Neural crest cell (in vitro differentiated cells): Measurements from ENCODE around the gene HAUS2. TPM values are rescaled to one million over a fixed set of nuclear protein-coding genes. Genes with fewer than 3 reads are reported as not detected.

ENCODE experiments used
- DNase-seq: peaks from one replicate; pipeline ENCODE4 v3.0.0; 2021; ENCODE audit warnings: low read depth, mixed read lengths, low spot score
- H3K27ac Mint-ChIP-seq: one replicate; pipeline ENCODE4 v1.8.0; 2021; ENCODE audit warnings: mild to moderate bottlenecking, mixed read lengths; ENCODE audit not compliant: unreplicated experiment
- H3K27me3 Mint-ChIP-seq: 2 replicates; pipeline ENCODE4 v1.8.0; 2021; ENCODE audit warnings: low read depth, mild to moderate bottlenecking, mixed read lengths
- H3K36me3 Mint-ChIP-seq: 2 replicates; pipeline ENCODE4 v1.8.0; 2021; ENCODE audit warnings: low read depth, mild to moderate bottlenecking, mixed read lengths
- H3K4me1 Mint-ChIP-seq: 2 replicates; pipeline ENCODE4 v1.8.0; 2021; ENCODE audit warnings: mixed read lengths
- H3K4me3 Mint-ChIP-seq: one replicate; pipeline ENCODE4 v1.8.0; 2021; ENCODE audit warnings: mild to moderate bottlenecking, mixed read lengths
- H3K9me3 Mint-ChIP-seq: 2 replicates; pipeline ENCODE4 v1.8.0; 2021; ENCODE audit warnings: mixed read lengths
- CTCF ChIP-seq: fragments of 200-600 bp; sonication (generic); conservative IDR thresholded peaks from 2 replicates; pipeline ENCODE4 v1.5.0; 2021; ENCODE audit warnings: antibody characterized with exemption, mild to moderate bottlenecking
- long read RNA-seq: library from polyadenylated mRNA; unstranded; transcript quantifications from one replicate; pipeline ENCODE4 v2.0.0, GENCODE V29; 2020
- total RNA-seq: library from RNA; stranded (reverse); gene quantifications from 2 replicates; pipeline ENCODE4 v1.2.1, GENCODE V29; 2021

HAUS2 gene
- total RNA-seq, result 34.7 and 36.5 TPM in 2 replicates
- long read RNA-seq, transcript HAUS2-201 (6 exons, 3,949 nt), result major isoform, 11 of 18 reads
- long read RNA-seq, partial matches to known transcripts, result 0 of 18 reads
- long read RNA-seq, other reads (novel, unspliced or antisense), result 4 of 18 reads

- H3K4me1 Mint-ChIP-seq, result peaks cover 28% of the 10 kb centered on the region
- peak; percentile 85 for DNase-seq
- H3K27me3 Mint-ChIP-seq, result no peaks in the 10 kb centered on the region
- no peaks in the 10 kb centered on the region for H3K9me3 Mint-ChIP-seq
- H3K4me3 Mint-ChIP-seq, result peak within 1 kb of the TSS; percentile 96
- TF ChIP-seq CTCF, result no peak
- H3K27ac Mint-ChIP-seq, result peak within 1 kb of the TSS; percentile 94
- H3K36me3 Mint-ChIP-seq, result no peaks in the 10 kb centered on the region
Observed at GRCh38 chr15:42548249-42549031, at the start of gene HAUS2, which contains the start of gene LRRC57. HAUS2 (plus strand) TSS chr15:42548838; CDS start chr15:42548873, 35 bp downstream. LRRC57 (minus strand) TSS chr15:42548793; CDS start chr15:42548434, 359 bp downstream.

GRCh38 chr15:42499858-42500609, 48.6 kb upstream of the HAUS2 start:
- TF ChIP-seq CTCF, result no peak
- Mint-ChIP-seq H3K4me1 (peaks cover 34% of the 10 kb centered on the region), H3K36me3 (no peaks in the 10 kb centered on the region), H3K27ac (no peak overlapping the region), H3K4me3 (no peak overlapping the region), H3K9me3 (no peaks in the 10 kb centered on the region), H3K27me3 (no peaks in the 10 kb centered on the region)
- DNase-seq, result no peak

- Mint-ChIP-seq H3K27ac (no peak overlapping the region), H3K4me1 (peaks cover 15% of the 10 kb centered on the region), H3K4me3 (no peak overlapping the region), H3K9me3 (no peaks in the 10 kb centered on the region), H3K27me3 (no peaks in the 10 kb centered on the region), H3K36me3 (no peaks in the 10 kb centered on the region)
- no peak for TF ChIP-seq CTCF
- DNase-seq, result no peak
Observed at GRCh38 chr15:42502477-42502876, 46.2 kb upstream of the HAUS2 start.

- Mint-ChIP-seq H3K27me3 (no peaks in the 10 kb centered on the region), H3K4me1 (peaks cover 7% of the 10 kb centered on the region), H3K4me3 (no peak overlapping the region), H3K36me3 (no peaks in the 10 kb centered on the region), H3K27ac (no peak overlapping the region), H3K9me3 (no peaks in the 10 kb centered on the region)
- DNase-seq, result no peak
- no peak for TF ChIP-seq CTCF
Observed at GRCh38 chr15:42503825-42504224, 44.8 kb upstream of the HAUS2 start.

- DNase-seq, result no peak
- no peak overlapping the region for H3K4me3 Mint-ChIP-seq
- H3K27me3 Mint-ChIP-seq, result no peaks in the 10 kb centered on the region
- no peak for TF ChIP-seq CTCF
- H3K27ac Mint-ChIP-seq, result no peak overlapping the region
- peaks cover 7% of the 10 kb centered on the region for H3K4me1 Mint-ChIP-seq
- H3K9me3 Mint-ChIP-seq, result no peaks in the 10 kb centered on the region
- H3K36me3 Mint-ChIP-seq, result no peaks in the 10 kb centered on the region
Observed at GRCh38 chr15:42504631-42505030, 44.0 kb upstream of the HAUS2 start.
